Dedifferentiated amniotic fluid mesenchymal stem cell (primary cell): ENCODE data around the gene ZPBP2.
A peak's percentile ranks its signal among the peaks of the same experiment; 100 is the strongest.
"Not testable (repeated sequence)": the region's sequence is repeated elsewhere in the genome, so short reads cannot be mapped to it uniquely, and the experiment has no call there.

Source experiments
- DNase-seq: peaks from one replicate; pipeline ENCODE4 v3.0.0-alpha.2; 2016; ENCODE audit errors: extremely low spot score

The ZPBP2 gene

DNA sequence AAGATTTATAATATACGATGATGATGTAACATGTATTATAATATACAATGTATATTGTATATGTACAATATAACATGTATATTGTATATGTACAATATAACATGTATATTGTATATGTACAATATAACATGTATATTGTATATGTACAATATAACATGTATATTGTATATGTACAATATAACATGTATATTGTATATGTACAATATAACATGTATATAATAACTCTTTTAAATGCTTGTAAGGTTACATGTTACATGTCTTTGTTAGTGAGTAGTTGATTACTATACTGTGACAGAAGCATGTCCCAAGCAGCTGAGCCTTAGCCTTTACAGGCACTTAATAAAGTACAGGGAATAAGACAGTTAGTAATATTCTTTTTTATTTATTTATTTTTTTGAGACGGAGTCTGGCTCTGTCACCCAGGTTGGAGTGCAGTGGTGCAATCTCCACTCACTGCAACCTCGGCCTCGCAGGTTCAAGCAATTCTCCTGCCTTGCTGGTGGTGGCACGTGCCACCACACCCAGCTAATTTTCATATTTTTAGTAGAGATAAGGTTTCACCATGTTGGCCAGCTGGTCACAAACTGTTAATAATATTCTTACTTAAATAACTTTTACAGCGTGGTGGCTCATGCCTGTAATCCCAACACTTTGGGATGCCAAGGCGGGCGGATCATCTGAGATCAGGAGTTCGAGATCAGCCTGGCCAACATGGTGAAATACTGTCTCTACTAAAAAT is 11.9 kb upstream of the ZPBP2 start:
- not testable (repeated sequence) for DNase-seq

DNA sequence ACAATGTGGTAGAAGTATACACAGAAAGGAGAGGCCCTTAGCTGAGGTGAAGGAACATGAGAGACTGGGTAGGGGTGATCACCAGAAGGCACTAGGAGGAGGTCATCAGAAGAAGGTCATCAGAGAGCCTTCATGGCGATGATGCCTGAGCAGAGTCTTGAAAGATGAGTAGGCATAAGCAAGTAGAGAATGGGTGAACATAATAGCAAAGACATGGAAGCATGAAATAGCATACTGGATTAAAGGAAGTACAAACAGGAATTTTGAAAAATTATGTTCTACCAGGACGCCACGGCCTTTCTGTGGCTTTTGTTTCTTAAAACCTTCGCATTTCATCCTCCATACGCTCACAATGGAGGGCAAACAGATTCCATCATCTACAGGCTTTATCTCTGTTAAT is 6.8 kb upstream of the ZPBP2 start:
- DNase-seq, result no peak

DNA sequence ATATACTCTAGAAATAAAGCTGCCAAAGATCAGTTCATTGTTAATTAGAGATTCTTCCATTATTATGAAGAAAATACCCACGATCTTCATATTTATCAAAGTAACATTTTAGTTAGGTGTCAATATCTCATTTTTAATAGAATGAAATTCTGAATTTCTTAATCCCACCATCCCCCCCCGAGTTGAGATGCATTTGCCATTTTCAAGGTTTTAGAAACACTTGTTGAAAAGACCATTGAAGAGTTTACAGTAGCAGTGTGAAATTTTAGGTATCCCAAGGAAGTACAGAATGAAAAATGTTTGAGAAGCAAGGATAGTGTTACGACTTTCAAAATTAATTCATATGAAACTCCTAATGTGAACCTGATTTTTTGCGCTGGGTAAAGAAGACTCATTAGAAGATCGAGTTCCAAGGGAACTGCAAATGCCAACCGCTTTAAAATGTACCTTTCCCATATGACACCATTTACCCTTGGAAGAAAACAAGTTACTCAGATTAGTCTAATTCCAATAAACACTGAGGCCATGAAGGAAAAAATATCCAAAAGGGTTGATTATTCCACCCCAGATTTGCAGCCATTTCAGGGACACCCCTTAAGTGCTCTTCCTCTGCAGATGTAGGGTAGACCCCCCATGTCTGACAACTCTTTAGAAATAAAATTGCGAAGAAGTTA is 4.6 kb upstream of the ZPBP2 start:
- DNase-seq, result no peak

DNA sequence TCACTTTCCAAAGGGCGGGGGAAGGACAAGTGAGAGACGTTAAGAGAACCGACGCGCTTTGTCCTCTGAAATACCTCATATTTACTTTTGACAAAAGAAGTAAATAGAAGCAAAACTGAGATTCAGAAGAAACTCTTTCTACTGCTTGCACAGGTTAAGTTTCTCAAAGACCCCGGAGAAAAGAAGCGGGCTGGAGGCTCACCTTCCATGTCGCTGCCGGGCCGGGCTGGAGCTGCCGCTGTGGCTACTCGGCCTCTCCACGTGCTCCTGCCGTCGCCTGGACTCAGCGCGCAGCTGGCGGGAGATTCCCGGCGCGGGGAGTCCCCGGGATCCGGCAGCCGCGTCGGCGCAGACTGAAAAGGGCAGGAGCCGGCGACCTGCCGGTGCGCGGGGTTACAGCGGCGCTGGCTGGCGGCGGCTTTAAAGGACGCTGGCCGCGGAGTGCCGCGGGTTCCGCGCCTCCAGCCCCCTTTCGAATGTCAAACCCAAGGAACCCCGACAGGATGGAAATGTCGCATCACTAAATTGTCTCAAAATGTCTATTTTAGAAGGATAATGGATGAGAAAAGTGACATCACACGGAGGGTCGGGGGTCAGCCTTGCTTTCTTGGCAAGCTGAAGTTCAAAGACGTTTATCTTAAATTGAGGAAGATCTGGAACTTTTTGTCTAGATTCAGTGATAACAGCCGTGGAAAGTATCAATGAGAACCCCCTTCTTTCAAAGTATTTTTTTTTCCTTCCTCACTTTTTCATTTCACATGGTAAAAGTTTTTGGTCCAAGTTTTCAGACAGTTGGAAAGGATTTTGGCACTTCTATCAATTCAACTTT is 3.9 kb upstream of the ZPBP2 start, which contains the start of gene IKZF3:
Gene IKZF3 (minus strand): TSS at position 395 of the 829 bp plus-strand sequence. CDS start 186 bp downstream, at position 209.
- DNase-seq, result no peak

DNA sequence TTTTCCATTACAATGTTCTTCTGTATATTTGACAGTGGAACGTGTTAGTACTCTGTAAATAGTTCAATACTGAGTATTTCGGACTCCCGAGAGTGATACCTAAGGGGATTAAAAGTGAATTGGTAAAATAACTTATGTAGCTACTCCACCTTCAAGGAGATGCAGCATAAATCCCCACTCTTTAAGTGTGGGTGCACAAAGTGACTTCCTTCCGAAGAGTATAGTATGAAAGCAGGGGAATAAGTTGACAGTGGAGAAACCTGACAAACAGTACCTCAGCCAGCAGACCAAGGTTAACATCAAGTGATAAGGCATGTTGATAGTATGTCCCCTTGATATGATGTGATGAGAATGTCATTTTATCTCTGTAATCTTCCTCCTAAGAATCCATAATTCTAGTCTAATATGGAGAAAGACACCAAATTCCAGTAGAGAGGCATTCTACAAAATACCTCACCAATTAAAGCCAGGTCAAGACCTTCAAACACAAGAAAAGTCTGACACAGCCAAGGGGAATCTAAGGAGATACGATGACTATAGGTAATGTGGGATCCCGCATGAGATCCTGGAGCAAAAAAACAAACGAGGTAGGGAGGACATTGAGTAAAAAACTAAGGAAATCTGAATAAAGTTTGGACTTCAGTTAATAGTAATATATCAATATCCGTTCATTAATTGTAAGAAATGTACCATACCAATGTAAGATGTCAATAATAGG is 1.8 kb upstream of the ZPBP2 start:
- no peak for DNase-seq

DNA sequence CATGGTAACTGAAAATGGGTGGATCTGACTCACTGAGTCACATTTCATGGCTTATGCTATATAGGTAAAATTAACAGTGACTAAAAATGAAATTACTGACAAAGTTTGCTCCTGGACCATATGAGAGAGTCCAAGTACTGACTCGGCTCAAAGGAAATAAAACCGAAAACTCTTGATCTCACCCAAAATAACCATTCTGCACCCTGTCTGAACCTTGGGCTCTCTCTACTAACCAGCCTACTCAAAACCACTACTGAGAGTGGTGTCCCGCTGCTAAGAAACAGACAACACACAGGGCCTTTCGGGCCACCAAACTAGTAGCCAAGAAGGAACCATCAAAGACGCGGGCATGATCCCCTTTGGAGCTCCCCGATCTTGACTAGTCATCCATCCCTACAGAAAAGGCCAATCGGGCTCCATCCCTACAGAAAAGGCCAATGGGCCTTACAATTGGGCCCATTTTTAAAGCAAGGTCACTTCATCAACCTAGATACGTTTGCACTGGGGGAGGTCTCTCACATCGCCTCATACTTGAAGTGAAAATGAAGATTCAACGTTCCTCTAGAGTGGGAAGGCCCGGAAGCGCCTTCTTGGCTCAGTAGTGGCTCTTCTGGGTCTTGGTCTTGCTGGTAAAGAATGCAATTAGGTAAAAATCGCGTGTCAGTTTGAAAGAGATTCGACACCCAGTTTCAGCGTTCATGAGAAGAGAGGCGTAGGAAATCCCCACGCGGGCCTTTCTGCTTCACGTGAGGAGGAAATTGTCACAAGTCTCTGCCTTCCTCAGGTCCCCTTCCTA is 720 bp upstream of the ZPBP2 start:
- no peak for DNase-seq

DNA sequence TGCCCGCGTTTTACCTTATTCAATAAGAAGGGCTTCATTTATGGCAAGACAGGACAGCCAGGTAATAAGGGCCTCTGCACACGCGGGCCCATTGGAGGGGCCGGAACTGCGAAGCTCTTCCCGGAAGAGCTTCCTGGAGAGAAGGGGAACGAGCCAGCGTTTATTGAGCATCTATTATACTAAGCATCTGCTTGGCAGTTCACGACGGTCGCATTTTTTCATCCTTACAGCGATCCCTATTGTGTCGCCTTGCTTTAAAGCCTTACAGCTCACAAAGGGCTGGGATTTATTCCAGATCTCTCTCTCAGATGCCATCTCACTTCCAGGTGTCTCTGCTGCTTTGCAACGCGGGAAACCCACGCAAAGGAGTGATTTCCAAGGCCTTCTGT is 546 bp downstream of the ZPBP2 start:
- DNase-seq, result no peak

DNA sequence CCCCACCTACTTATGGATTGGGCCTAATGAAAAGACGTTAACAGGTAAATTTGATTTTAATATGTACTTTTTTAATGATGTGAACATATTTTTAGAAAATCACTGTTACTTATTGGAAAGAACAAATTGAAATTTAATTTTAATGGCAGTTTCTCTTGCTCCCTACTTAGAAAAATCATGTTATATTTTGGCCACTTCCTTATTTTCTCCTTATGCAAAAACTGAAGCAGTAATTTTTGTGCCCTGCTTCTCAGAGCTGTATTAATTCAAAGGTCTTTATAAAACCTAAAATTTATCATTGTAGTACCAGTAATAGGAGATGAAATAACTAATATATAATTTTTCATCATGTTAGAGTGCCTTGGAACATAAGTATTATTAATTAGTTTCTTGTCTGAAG is 2.8 kb downstream of the ZPBP2 start:
- no peak for DNase-seq

DNA sequence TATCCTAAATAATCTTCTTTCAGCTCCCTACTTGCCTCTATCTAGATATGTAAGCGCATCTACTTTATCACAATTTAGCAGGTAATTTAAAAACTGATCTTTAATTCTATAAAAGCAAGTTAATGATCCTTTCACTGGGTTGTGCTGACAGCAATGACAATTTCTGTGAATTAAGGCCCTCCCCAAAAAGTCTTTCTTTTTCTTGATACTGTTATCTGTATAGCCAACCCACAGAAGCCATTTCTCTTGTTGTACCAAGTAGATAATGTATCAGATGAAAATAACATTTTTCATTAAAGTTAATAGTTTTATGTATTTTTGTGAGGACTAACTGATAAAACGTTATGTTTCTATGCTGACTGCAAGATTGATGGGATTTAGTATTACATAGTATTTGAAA is 3.8 kb downstream of the ZPBP2 start:
- DNase-seq, result no peak

DNA sequence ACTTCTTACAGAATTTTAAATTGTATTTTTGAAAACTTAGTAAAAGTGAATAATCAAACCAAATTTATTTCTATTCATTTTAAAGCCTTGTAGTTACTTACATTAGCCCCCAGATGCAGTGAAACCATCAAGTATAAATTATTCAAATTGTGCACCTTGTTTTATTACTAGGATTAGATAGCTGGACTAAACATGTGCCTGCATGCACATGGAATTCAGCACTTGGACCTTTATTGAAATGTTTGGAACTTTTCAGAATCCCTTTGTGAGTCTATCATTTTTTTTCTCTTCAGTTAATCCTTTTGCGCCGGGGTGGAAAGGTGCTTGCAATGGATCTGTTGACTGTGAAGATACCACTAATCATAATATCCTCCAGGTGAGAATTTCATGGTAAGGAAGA is 4.7 kb downstream of the ZPBP2 start:
- peak; percentile 16 for DNase-seq

DNA sequence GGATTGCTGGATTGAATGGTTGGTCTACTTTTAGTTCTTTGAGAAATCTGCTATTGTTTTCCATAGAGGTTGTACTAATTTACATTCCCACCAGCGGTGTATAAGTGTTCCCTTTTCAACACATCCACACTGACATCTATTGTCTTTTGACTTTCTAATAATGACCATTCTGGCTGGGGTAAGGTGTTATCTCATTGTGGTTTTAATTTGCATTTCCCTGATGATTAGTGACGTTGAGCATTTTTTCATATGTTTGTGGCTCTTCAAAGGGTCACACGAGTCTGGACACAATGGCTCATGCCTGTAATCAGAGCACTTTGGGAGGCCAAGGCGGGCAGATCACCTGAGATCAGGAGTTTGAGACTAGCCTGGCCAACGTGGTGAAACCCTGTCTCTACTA is 18.1 kb downstream of the ZPBP2 start:
- not testable (repeated sequence) for DNase-seq

DNA sequence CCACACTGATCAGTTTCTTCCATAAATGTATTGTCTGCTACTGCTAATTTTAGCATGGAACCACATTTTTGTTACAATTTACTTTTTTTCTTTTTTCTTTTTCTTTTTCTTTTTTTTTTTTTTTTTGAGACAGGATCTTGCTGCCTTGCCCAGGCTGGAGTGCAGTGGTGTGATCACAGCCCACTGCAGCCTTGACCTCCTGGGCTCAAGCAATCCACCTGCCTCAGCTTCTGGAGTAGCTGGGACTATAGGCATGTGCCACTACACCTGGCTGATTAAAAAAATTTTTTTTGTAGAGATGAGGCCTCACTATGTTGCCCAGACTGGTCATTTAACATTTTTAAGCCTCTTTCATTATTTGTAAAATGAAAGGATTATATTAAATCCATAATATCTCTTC is 19.1 kb downstream of the ZPBP2 start:
- no peak for DNase-seq

DNA sequence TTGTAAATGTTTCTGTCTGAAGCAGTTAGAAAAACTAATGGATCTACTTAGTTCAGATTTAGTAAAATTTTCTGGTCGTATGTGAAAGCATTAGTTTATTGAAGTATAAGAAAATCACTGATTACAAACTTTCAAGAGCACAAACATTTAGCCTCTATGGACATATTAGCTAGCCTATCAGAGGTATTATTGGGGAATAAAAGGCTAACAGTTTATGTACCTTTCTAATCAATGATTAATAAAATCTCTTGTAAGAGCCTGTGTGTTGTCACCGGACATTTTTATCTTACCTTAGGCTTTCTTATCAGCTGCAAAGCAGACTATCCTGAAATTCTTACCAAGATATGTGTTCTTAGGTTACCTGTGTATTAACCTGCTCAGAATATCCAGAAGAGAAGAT is 21.2 kb downstream of the ZPBP2 start:
- DNase-seq, result no peak

DNA sequence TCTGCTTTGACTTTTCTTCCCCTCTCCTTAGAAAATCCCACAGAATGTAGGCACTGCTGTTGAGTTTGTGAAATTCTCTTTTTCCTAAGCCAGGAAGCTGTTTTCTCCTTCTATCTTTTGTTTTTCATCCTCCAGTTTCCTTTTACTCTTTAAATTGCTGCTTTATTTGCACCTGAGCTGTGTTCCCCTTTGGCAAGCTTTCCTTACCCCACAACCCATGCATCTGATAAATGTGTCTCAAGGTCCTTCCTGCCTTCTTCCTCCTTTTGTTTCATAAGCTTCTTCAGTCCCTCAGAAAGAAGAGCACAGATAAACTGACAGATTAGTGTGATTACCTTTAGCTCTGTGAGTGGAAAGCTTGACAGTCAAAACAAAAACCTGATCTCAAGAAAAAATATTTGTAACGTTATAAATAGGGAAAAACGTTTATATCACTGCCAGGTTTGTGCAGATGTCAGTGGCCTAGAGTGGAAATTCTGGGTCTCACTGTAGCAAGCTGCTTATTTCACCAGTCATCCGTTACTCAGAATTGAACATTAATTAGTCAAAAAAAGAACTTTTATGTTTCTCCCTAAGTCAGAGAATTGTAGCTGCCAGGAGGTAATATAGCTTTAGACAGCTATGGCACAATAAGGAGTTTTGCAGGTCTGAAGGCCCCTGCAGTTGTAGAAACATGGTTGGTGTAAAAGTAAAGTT is 26.8 kb downstream of the ZPBP2 start:
- no peak for DNase-seq

DNA sequence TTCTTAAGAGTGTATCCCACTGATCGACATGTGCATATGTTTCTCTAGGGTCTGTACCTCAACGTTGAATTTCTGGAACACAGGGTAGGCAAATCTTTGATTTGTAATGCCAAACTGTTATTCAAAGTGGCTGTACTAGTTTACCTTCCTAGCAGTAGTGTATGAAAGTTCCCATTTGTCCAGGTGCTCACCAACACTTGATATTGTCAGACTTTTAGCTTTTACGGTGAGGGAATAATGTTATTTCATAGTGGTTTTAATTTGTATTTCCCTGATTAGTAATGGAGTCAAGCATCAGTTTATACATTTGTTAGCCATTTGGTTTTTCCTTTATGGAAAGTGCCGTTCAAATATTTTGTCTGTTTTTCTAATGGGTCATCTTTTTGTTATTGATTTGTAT is 30.1 kb downstream of the ZPBP2 start:
- DNase-seq, result no peak

DNA sequence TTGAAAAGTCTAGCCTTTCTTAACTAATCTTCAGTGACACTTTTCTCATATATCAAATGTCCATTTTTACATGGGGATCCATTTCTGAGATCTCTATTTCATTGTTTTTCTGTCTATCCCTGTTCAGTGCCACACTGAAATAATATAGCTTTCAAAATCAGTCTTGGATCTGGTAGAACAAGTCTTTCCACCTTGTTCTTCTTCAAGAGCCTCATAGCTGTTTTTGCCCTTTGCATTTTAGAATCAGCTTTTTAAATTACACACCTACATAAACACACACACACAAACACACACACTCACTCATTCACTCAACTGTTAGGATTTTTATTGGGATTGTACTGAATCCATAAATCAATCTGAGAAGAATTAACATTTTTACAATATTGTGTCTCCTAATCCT is 31.2 kb downstream of the ZPBP2 start:
- no peak for DNase-seq

DNA sequence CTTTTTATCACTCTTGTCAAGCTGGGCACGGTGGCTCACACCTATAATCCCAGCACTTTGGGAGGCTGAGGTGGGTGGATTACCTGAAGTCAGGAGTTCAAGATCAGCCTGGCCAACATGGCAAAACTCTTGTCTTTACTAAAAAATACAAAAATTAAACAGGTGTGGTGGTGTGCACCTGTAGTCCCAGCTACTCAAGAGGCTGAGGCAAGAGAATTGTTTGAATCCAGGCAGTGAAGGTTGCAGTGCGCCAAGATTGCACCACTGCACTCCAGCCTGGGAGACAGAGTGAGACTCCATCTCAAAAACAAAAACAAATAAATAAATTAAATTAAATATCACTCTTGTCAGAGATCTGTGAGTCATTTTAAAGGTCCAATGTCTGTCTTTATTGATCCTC is 34.0 kb downstream of the ZPBP2 start:
- DNase-seq, result not testable (repeated sequence)

DNA sequence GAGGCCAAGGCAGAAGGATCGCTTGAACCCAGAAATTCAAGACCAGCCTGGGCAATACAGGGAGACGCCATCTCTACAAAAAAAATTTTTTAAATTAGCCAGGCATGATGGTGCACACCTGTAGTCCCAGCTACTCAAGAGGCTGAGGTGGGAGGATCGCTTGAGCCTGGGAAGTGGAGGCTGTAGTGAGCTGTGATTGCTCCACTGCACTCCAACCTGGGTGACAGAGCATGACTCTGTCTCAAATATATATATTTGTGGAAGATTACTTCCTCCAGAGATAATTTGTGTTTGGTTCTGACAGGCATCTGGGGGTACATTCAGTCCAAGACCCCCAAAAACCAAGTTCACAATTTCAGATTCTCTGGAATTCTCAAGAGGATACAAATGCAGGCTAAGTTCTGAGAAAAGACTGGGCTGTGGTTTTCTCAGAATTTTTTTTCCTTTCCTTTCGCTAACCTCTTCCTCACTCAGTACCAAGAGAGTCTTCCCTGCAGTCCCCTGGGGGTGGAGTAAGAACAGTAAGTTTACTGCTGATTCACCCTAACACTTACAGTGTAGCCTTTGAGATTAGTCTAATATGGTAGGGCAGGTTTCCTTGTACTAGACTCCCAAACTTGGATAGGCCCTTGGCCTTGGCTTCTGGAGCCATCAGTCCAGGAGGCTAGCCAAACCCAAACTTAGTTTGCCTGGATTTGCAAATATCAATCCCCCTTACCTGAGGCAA is 35.3 kb downstream of the ZPBP2 start:
- DNase-seq, result no peak

DNA sequence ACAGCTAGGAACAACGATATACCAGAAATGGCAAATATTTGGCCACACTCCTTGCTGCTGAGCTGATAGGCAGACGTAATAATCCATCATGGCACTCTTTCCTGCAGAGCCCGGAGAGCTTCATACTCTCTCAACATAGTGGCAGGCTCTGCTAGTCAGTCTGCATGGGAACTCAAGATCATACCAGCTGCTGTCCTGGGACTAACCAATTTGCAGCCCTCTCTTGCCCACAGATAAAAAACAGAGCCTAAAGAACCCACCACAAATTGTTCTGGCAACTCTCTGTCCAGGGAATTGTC is 36.9 kb downstream of the ZPBP2 start:
- DNase-seq, result no peak

DNA sequence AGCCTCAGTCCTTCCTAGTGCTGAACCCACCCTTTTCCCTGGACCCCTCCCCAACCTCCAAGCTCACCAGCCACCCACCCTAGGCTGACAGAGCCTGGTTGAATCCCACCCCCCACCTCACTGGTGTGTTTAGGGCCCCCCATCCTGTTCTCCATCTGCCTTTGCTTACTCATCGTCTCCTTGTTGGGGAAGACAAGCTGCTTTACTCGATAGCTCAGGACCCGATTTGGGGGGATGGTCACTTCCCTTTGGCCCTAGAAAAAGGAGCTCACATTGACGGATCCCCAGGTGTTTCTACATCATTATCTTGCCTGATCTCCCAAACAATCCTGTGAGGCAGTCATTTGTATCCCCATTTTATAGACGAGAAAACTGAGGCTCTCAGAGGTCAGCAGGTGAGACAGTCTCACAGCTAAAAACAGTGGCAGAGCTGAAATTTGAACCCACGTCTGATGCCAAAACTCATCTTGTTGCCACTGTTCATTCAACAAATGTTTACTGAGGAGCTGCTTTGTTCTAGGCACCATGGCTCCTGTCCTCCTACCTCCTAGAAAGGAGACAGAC is 40.9 kb downstream of the ZPBP2 start:
- no peak for DNase-seq
